Suprapubic skin (tissue), 3 donors: ENCODE results near the gene ORAI1.

Experiments used
- CTCF ChIP-seq, 2 donors: fragments of 200-600 bp in 1 of 2; fragments of 450-650 bp in 1 of 2; sonication (generic) in 1 of 2; IDR thresholded peaks; one replicate each; pipeline ENCODE4 v1.5.1; 2016 to 2019; ENCODE audit warnings: antibody characterized with exemption in 2 of 2, mild to moderate bottlenecking in 1 of 2, moderate library complexity in 1 of 2
- EP300 ChIP-seq: sonication (generic); formaldehyde crosslinking; IDR thresholded peaks from one replicate; pipeline ENCODE4 v1.6.1; 2017; ENCODE audit warnings: antibody characterized with exemption
- POLR2A ChIP-seq, 2 donors: fragments of 450-650 bp; IDR thresholded peaks; one replicate each; pipeline ENCODE4 v1.6.1; 2017; ENCODE audit warnings: antibody characterized with exemption in 2 of 2, mild to moderate bottlenecking in 2 of 2, moderate library complexity in 2 of 2

- TF ChIP-seq CTCF (IDR thresholded peaks at IDR 0.05) (no peak), EP300 (no peak), POLR2A (IDR thresholded peaks at IDR 0.05) (no peak)
These were observed 37.2 kb downstream of the ORAI1 start for GRCh38 chr12:121663610-121663929.
